Suprapubic skin (tissue), 4 donors: ENCODE data around the gene RASD2.

ENCODE experiments used
- EP300 ChIP-seq: sonication (generic); formaldehyde crosslinking; IDR thresholded peaks from one replicate; pipeline ENCODE4 v1.6.1; 2017; ENCODE audit warnings: antibody characterized with exemption
- POLR2AphosphoS5 ChIP-seq, 3 donors: sonication (generic); formaldehyde crosslinking; IDR thresholded peaks; one replicate each; pipeline ENCODE4 v1.6.1; 2017; ENCODE audit warnings: antibody characterized with exemption in 3 of 3
- TF ChIP-seq, protein P1 (sequence below), 2 donors: fragments of 200-600 bp in 1 of 2; fragments of 450-650 bp in 1 of 2; sonication (generic) in 1 of 2; IDR thresholded peaks; one replicate each; pipeline ENCODE4 v1.5.1; 2016 to 2019; ENCODE audit warnings: antibody characterized with exemption in 2 of 2, mild to moderate bottlenecking in 1 of 2, moderate library complexity in 1 of 2

- no peak for TF ChIP-seq POLR2AphosphoS5 (IDR thresholded peaks at IDR 0.05)
- no peak for TF ChIP-seq EP300
- TF ChIP-seq, protein P1, sequence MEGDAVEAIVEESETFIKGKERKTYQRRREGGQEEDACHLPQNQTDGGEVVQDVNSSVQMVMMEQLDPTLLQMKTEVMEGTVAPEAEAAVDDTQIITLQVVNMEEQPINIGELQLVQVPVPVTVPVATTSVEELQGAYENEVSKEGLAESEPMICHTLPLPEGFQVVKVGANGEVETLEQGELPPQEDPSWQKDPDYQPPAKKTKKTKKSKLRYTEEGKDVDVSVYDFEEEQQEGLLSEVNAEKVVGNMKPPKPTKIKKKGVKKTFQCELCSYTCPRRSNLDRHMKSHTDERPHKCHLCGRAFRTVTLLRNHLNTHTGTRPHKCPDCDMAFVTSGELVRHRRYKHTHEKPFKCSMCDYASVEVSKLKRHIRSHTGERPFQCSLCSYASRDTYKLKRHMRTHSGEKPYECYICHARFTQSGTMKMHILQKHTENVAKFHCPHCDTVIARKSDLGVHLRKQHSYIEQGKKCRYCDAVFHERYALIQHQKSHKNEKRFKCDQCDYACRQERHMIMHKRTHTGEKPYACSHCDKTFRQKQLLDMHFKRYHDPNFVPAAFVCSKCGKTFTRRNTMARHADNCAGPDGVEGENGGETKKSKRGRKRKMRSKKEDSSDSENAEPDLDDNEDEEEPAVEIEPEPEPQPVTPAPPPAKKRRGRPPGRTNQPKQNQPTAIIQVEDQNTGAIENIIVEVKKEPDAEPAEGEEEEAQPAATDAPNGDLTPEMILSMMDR (IDR thresholded peaks at IDR 0.05), result no peak
These were observed 15.4 kb downstream of the RASD2 start for GRCh38 chr22:35555946-35556547.
